NCI-H187 treated with DMSO at 0.1 percent for 48 hours (cell line): ENCODE data around the gene TLR3.
"Not testable (repeated sequence)": the region's sequence is repeated elsewhere in the genome, so short reads cannot be mapped to it uniquely, and the experiment has no call there.

Source experiments
- DNase-seq: peaks from one replicate; lab custom pipeline; 2025; lab: John Stamatoyannopoulos, UW

The TLR3 gene

GRCh38 chr4:186050135-186050534, 18.8 kb upstream of the TLR3 start:
- not testable (repeated sequence) for DNase-seq

DNA sequence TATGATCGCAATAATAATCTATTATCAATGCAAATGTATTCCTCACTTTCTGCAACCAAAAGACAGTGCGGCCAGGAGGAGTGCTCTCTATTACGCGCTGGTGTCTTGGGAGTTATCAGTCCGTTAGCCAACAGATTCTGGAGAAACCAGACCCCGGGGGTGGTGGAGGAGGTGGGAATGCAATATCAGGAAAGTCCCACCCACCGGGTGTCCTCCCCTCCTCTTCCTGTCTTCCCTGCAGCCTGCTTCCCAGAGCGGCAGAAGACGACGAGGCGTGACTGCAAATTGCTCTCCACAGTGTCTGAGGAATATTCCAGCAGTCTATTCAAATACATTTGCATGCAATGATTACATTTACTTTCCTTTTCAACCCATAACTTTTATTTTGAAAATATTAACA, 17.9 kb upstream of the TLR3 start:
- DNase-seq: no peak

DNA sequence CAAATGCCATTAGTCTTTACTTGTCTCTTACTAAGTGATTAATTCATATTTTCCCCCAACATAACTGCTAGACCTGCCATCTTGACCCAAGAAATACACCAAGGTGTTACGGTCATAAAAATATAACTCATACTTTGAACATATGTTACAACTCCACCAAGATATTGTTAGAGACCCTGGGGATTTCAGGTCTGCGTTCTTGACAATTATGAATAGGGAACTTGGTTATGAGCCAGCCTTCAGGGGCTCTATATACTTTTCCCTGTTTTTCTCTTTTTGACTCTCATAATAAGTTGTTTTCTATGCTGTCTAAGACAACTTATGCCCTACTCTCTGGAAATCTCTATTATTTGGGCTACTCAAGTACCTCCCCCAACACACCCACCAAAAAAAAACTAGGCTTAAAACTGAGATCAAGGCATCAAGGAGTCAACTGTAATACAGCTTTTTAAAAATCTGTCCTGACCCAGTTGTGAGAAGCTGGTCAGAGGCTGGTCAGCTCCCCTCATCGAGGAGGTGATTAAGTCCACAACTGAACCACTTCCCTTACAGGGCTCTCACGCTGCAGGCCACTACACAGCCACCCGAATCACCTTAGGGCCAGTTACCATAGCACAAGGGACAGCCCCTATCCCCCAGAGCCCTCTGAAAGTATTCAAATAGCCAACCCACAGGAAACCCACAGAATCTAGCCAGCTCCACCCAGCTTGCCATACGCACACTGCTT, 10.5 kb upstream of the TLR3 start:
- DNase-seq: no peak

- no peak for DNase-seq
Measured at GRCh38 chr4:186058980-186059316, 10.0 kb upstream of the TLR3 start.

DNA sequence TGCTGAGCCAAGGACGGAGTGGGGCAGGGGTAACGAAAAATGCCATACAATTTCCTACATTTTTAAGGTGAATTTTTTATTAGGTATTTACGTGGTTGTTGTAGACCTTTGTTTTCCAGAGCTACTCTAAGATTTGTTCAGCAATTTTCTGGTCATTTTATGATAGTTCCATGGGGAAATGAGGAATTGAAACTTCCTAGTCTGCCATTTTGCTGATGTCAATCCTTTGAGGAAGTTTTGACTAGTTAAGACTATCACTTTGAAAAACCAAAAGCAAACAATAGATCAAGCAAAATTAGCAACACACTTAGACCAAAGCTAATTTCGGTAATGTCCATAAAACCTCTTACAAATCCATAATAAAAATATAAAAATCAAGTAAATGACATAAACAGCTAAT, 7.0 kb upstream of the TLR3 start:
- DNase-seq: no peak

- DNase-seq: peak; percentile 8
Measured at GRCh38 chr4:186067757-186068385, 1.1 kb upstream of the TLR3 start.

- DNase-seq: no peak
Measured at GRCh38 chr4:186069729-186070128, 773 bp downstream of the TLR3 start.

GRCh38 chr4:186072516-186072915, 3.6 kb downstream of the TLR3 start:
- DNase-seq: no peak

- peak; percentile 3 for DNase-seq
Measured at GRCh38 chr4:186074189-186074588, 5.2 kb downstream of the TLR3 start.

GRCh38 chr4:186078981-186079638, 10.2 kb downstream of the TLR3 start:
- no peak for DNase-seq

DNA sequence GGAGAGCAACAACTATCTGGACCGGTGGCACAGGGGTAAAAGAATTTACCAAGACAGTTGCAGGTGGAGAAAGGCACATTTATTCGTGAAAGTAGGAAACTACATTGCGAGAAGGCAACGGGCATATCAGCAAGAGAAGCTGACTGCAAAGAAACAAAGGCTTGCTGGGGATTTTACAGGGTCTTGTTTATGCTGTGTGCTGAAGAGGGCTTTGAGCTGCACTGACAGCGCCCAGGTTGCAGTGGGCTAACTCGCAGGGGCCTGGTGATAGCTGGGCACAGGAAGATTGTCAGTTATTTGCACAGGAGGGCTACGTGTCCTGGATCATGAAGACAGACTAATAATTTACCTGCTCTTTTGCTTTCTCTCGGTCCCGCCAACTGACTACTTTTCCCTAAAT, 10.7 kb downstream of the TLR3 start:
- no peak for DNase-seq

DNA sequence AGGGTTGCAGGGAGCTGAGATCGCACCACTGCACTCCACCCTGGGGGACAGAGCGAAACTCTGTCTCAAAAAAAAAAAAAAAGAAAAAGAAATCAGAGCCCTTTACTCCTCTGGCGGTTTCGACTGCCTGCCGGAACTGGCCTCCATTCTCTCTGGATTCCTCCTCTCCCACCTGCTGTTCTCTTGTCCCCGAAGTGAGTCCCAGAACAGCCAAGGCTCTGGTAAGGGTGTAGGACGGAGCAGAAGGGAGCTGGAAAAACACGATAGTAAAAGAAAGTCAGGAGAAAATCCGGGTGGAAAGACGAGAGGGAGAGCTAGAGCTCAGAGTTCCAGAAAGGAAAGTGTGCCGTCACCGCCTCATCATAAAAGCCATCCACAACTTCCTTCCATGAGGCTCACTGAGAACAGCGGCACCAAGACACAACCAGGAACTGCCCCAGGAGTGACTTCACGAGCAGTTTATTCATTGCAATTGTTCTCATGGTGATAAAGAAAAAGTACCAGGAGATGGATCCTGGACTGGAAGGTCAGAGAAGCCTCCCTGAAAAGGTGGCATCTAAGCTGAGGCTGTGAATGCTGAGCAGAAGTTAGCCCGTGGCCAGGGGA, 12.3 kb downstream of the TLR3 start:
- no peak for DNase-seq

- DNase-seq: no peak
Measured at GRCh38 chr4:186082221-186082620, 13.3 kb downstream of the TLR3 start.

- no peak for DNase-seq
Measured at GRCh38 chr4:186088523-186088922, 19.6 kb downstream of the TLR3 start.

DNA sequence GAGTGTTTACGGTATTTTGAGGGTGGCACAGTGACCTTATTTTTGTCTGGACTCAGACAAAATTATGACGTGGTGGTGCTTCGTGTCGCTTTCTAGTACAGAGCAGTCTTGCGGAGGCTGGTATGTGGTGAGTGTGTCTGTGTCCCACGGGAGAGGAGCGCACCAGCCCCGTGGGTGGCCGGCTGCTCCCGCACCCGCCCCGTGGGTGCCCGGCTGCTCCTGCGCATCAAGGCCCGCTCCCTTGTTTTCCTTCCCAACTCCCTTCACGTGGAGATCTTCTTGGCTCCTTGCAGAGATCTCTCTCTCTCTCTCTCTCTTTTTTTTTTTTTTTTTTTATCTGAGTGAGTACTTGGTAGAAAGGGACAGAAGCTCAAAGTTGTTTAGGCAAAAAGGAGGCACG, 23.3 kb downstream of the TLR3 start:
- DNase-seq: no peak

- DNase-seq: no peak
Measured at GRCh38 chr4:186095406-186095805, 26.4 kb downstream of the TLR3 start.

DNA sequence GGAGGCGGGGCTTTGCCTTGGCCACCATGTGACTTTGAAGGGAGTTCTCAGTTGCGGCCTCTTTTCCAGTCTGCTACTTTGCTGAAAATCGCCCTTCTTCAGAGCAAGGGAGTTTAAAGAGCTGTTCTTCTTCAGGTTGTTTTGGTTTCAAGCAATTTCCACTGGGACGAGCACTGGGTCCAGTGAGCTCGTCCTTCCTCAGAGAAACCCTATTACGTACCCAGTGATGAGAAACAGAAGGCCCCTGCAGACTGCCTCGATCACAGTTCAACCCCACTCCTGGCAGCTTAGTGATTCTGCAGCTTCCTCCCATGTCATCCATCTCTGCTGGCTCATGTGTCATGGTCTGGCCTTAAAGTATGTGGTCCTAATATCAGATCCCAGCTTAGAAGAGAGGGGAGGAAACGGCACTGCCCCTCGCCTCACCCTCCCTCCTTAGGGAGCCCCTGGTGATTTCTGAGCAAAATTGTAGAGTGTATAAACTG, 27.8 kb downstream of the TLR3 start:
- no peak for DNase-seq

DNA sequence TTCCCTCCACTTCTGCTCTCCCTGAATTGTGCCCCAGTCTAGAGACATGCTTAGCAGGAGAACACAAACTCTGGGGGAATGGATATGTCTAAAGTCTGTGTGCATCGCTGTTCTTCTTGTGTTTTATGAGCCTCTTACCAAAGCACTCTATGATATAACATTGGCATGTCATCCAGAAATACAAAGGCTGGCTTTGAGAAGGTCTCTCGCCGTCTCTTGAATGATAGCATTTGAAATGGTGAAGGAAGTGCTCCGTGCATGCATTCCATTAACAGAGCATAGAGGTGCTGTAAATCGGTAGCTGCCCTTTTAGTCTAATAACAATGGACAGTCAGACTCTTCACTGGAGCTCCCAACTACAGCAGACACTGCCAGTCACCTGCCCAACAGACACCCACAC, 28.4 kb downstream of the TLR3 start:
- no peak for DNase-seq

DNA sequence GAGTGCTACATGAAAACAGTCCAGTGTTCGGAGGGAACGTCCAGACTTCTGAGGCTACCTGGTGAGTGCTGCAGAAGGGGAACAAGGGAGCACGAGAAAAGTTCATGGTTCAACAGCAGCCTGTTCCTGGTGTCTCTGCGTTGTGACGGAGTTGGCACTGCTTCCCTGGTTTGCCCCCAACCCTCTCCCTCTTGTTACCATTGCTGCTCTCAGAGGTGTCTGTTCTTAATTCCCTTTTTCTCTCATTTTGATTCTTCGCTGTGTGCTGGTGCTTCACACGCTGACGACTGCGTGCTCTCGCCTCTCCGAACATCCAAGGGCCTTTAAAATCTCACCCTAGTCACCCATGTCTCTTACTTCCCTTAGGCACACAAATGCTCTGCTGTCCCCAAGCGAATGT, 34.0 kb downstream of the TLR3 start:
- no peak for DNase-seq

DNA sequence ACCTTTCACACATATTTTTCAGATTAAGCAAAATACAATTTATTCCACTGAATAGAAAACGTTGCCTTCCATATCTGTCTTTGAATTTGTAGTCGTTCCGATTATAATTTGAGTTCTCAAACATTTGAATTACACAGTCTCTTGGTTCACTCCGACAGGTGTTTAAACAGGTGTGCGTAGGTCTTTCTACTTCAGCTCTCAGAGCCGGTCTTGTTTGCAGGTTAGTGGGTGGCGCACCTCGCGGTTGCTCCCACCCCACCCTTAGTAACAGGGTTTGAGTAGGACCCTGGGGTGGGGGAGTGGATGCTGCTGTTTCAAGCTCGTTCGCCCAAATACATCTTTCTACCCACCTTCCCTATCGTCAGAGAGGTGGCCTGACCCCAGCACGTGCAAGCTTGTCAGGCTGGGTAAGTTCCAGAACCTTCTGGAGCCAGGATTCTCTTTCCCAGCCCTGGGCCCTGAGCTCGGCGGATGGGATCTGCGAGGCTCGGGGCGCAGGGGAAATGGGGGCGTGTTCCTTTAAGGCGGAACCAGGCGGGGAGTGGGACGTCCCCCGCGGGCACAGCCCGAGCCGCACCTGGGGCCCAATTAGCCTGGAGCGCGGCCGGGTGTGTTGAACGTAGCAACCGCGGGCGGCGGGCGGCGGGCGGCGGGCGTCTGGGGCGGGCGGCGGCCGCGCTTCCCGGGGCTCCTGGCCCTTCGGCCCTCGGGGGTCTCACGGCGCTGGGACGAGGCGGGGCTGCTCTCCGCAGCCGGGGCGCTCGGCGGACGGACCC, 35.3 kb downstream of the TLR3 start, which contains the start of gene FAM149A:
Gene FAM149A (plus strand): TSS at position 591 of the 776 bp plus-strand sequence.
- DNase-seq: no peak

- no peak for DNase-seq
Measured at GRCh38 chr4:186104890-186105646, 36.1 kb downstream of the TLR3 start.
